DMS114 treated with DMSO at 0.1 percent for 48 hours (cell line): ENCODE results near the gene METTL24.

ENCODE experiments used
- DNase-seq: peaks from one replicate; lab custom pipeline; 2025; ENCODE audit not compliant: unreplicated experiment; lab: John Stamatoyannopoulos, UW

The METTL24 gene, protein sequence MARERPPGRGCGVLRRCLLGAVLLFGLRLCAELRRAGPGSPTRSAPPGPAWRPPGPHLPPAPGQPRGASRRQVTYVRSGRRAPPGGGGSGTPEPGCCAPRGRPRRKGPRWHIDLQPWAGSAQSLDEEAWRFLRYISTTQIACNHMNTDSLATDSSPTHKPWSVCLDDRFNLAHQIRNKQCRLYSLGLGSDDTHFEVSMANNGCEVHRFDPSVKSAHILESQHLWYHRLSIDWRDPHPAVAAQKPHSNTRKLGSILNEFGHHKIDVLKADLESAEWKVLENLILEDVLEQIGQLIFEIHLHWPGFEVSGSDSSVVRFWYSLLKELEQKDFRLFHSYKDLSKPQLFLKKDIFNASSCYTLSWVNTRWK

GRCh38 chr6:110357664-110358552, at the start of gene METTL24:
TSS of gene METTL24 (minus strand) at chr6:110358349. CDS start at chr6:110358272, 77 bp downstream.
- DNase-seq: no peak

DNA sequence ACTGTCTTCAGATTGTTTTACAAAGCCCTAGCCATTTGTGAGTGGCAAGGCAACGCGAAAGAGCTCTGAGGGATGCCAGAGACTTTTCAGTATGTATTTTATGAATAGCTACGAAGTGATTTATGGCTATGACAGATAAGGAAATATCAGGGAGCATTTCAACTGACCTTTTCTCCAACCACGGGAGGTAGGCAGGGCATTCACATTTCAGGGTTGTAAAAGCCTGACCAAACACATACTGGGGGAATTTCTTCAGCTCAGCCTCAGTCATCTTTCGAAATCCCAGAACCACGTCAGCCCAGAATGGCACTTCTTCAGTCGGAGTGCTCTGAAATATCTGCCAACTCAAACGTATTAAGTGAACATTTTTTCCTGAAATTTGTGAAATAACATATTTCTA, 46.5 kb upstream of the METTL24 start:
- DNase-seq: no peak

GRCh38 chr6:110401585-110402176, 43.5 kb upstream of the METTL24 start:
- no peak for DNase-seq

- no peak for DNase-seq
These were observed 42.1 kb upstream of the METTL24 start for GRCh38 chr6:110400208-110400607.

GRCh38 chr6:110399219-110400071, 41.3 kb upstream of the METTL24 start:
- no peak for DNase-seq

GRCh38 chr6:110398778-110399177, 40.6 kb upstream of the METTL24 start:
- DNase-seq: no peak

DNA sequence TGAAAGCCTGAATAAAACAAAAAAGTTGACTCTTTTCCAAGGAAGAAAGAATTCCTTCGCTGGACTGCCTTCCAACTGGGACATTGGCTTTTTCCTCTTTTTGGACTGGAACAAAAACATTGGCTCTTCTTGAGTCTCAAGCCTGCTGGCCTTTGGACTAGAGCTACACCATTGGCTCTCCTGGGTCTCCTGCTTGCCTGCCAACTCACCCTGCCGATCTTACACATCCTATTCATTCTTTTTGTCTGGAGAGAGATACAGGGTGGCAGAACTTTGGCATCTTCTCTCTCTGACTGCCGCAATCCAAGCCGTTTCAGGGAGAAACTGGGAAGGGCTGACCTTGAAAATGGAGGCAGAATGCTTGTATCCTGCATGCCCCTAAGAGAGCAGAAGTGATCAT, 37.1 kb upstream of the METTL24 start:
- no peak for DNase-seq

GRCh38 chr6:110394409-110394808, 36.3 kb upstream of the METTL24 start:
- DNase-seq: no peak

DNA sequence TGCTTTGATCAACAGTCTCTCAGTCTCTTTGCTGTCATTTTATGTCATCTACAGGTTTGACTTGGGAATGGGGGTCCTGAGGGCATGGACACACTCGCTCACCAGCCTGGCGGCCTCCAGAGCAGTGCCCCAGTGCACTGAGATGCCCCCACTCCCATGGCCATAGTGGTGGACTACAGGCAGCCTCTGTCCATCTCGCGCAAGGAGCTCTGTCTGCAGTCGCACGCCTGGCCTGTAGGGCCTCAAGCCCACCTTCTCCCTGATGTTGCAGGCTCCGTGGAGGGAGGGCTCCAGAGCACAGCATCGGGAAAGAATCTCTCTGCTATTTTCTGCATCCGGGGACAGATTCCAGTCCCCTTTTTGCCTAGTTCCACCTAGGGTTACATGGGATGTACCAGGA, 34.6 kb upstream of the METTL24 start:
- DNase-seq: no peak

DNA sequence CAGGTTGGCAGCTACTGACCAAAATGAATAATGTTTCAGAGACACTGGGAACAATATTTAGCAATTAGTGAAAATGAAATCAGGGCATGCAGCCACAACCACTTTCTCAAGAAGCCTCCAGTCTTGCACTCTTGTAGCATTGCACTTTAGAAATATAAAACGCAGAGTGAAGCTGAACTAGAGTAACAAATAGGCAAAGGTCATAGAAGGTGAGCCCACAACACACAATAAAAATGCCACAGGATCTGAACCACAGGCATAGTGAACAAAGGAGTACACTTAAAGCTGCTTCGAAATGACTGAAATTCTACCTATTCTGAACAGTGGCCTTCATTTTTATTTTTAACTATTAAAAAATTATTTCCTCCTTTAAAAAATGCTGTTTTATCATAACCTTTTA, 32.3 kb upstream of the METTL24 start:
- DNase-seq: no peak

- DNase-seq: no peak
These were observed 31.7 kb upstream of the METTL24 start for GRCh38 chr6:110389689-110390382.

GRCh38 chr6:110387986-110388385, 29.8 kb upstream of the METTL24 start:
- no peak for DNase-seq

GRCh38 chr6:110385458-110385863, 27.3 kb upstream of the METTL24 start:
- no peak for DNase-seq

DNA sequence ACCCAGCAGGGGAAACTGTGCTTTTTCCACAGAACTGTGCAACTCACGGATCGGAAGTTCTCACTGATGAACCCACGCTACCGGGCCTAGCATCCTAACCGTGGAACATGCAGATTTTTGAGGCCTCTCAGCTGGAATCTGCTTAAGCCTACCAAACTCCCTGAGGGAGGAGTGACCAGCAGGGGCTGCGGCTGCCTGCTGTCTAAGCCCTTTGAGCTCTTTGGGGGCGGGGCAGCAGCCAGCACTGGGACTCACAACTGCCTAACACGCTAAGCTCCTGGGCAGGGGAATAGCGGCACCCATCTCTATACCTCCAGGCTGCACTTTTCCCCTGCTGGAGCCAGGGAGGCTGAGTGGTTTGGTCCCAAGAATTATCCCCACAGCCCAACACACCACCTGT, 20.4 kb upstream of the METTL24 start:
- no peak for DNase-seq

DNA sequence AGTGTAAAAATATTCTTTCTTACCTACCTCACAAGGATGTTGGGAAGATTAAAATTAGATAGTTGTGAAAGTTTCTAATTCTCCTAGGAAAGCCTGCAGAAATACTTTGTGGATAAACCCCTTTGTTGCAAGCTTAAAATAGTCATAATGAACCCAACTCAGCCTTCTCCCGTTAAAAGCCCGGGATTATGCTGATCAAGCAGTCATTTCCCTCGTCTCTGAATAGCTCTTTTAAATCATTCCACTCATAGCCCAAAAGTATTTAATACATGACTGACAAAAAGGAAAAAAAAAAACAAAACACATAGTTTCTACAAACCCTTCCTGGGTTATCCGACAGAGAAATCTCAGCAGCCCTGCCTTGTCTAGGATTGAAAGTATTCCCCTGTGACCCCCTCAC, 10.9 kb upstream of the METTL24 start:
- no peak for DNase-seq

GRCh38 chr6:110368284-110368683, 10.1 kb upstream of the METTL24 start:
- DNase-seq: no peak

GRCh38 chr6:110367825-110368224, 9.7 kb upstream of the METTL24 start:
- DNase-seq: no peak

DNA sequence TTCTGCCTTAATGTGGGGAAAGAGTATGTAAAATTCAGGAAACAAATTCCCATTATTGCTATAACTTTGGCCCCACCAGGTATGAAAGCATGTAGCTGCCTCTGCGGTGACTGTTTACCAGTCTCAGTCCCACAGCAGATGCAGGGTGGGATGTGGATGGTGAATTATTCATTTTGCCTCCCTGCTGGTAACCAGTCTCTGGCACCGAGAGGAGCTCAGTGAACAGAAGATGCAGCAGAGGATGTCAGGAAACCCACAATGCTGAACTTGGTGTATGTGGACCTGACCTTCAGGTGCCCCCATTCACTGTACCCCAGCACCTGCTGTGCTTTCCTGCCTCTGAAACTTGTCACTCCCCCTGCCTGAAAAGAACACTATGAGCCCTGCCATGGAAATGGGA, 8.8 kb upstream of the METTL24 start:
- no peak for DNase-seq

DNA sequence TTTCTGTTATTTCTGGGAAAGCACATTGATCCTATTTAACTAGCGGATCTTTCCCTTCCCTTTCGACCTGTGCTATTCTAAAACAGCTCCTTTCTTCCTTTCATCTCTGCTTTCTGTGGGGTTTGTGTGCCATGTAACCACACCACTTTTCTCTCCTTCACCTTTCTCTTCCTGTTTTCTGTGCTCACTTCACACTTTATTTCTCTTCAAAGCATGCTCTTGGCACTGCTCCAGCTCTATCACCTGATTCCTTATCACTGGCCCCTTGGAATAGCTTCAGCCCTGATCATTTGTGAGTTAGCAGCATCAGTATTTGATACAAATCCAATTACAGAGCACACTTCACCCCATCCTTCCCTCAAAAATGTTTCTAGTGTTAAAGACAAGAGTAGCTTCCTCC, 8.1 kb upstream of the METTL24 start:
- no peak for DNase-seq

- no peak for DNase-seq
These were observed 6.4 kb upstream of the METTL24 start for GRCh38 chr6:110364364-110365105.
